Stimulated activated CD8-positive, alpha-beta memory T cell treated with anti-CD3 and anti-CD28 coated beads, Interleukin-7, amount 100 ng/mL, for 1 hour (primary cell): ENCODE measurements around the gene APCDD1L.
A peak's percentile ranks its signal among the peaks of the same experiment; 100 is the strongest.

Experiments used
- DNase-seq, 2 donors: peaks; one replicate each; pipeline ENCODE4 v3.0.0-alpha.2; 2020; ENCODE audit warnings: low read depth in 2 of 2

The APCDD1L gene

GRCh38 chr20:58492074-58492718 is 23.0 kb downstream of the APCDD1L start:
- DNase-seq, result no peak

DNA sequence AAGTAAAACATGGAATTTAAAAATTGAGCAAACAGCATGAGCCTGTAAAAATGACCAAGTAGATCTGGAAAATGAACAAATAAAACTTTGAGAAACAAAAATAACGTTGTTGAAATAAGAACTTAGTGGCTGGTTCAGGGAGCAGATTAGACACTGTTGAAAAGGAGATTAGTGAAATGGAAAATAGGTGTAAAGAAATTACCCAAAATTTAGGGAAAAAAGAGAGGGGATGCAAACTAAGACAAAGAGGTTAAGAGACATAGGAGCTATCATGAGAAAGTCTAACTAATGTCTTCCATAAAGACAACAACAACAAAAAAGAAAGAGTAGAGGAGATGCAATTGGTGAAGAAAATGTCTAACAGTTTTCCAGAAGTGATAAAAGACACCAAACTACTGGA is 29.0 kb downstream of the APCDD1L start:
- DNase-seq, result no peak

GRCh38 chr20:58485393-58485792 is 29.8 kb downstream of the APCDD1L start:
- no peak for DNase-seq

- no peak for DNase-seq
These were observed 31.7 kb downstream of the APCDD1L start for GRCh38 chr20:58483470-58483869.

DNA sequence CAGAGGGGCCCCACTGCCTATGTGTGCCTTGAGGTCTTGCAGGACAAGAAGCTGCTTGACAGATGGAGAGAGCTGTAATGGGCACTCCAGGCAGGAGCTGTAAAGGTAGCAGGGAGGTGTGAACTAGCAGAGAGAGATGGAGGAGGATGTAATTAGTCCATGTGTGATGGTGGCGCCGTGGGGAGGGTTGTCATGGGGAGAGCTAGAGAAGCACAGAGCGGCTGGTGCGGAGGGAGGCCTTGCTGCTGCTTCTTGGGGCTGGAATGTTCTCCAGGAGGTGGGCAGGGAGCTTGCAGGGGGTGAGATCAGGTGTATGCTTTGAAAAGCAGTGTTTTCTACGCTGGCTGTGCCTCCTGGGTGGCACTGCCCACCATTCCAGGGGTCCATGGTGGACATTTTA is 32.1 kb downstream of the APCDD1L start:
- DNase-seq, result no peak

- no peak for DNase-seq
These were observed 32.8 kb downstream of the APCDD1L start for GRCh38 chr20:58482416-58482815.

- DNase-seq, result peak in 1 of 2 donors; percentile 25
These were observed 33.6 kb downstream of the APCDD1L start for GRCh38 chr20:58481481-58482021.

DNA sequence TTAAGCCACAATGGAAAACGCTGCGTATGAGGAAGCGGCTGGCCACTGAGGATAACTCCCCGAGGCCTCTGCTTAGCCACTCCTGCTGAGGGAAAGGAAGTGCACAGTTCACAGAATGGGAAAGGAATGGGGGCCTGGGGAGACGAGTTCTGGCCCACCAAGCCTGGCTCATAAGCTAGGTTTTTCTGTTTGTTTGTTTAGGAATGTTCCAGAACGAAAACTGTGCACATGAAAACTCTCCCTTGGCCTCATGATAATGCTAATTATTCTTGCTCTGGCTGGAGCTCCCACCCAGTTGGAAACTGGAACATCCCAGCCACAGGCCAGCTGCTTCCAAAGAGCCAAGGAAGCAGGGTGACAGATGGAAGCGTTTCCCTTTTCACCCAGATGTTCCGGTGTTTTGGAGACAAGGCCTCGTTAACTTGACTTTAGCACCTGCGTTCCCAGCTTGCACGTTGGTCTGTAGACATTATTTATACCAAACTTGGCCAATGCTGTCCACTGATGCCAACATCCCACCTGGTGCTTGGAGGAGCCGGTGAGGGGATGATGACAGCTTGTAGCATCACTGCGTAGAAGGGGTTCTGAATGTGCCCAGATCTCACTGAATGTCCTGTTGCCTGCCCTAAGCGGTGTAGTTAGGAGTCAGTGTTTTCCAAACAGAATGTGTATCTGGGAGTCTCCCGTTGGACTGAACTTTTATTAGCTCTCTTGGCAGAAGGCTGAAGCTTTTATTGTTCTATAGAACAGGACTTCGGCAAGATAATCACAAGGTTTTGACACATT is 34.5 kb downstream of the APCDD1L start:
- no peak for DNase-seq

GRCh38 chr20:58479726-58480440 is 35.3 kb downstream of the APCDD1L start:
- DNase-seq, result no peak

GRCh38 chr20:58478141-58478805 is 36.9 kb downstream of the APCDD1L start:
- DNase-seq, result no peak

DNA sequence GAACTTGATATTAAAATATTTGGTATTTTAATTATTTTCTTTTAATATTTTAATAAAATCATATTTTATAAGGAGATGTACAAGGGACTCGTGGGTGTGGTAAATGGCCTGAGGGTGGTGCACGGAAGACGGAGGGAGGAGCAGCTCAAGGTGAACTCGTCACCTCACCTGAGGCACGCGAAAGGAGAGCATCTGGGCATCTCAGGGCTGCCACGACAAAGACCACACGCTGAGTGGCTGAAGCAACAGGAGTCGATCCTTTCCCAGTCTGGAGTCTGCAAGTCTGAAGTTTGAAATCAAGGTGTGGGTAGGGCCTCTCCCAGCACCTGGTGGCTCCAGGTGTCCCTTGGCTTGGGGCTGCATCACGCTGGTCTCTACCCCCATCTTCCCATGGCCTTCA is 39.7 kb downstream of the APCDD1L start:
- DNase-seq, result no peak

- no peak for DNase-seq
These were observed 41.5 kb downstream of the APCDD1L start for GRCh38 chr20:58473453-58474425.

DNA sequence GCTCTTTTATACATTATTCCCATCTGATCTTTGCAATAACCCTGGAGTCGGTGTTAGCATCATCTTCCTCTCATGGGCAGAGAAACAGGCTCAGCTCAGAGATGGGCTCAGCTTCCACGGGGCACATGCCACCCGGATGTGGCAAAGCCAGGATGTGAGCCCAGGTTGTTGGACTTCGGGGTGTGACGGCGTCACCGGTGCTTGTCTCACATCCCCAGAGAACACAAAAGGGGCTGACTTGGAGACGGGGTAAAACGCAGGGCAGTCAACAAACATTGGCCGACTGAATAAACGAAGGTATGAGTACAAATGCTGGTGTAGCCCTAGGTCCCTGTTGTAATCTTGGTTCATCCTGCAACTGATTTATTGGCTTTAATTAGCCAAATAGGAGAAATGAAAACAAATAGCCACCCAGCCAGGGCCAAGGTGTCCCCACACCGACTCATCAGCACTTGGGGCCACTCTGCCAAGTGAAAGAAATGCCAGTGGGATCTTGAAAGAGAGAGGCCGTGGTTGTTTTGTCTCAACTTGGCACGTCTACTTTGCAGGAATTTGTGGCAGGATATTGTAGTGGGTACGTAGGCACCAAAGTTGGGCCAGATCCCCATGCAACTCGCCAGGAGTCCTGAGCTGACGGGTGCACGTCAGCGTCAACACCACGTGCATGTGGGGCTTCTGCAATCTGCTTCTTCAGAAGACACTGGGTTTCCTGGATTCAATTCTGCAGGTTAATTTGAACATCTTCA is 42.8 kb downstream of the APCDD1L start:
- no peak for DNase-seq

DNA sequence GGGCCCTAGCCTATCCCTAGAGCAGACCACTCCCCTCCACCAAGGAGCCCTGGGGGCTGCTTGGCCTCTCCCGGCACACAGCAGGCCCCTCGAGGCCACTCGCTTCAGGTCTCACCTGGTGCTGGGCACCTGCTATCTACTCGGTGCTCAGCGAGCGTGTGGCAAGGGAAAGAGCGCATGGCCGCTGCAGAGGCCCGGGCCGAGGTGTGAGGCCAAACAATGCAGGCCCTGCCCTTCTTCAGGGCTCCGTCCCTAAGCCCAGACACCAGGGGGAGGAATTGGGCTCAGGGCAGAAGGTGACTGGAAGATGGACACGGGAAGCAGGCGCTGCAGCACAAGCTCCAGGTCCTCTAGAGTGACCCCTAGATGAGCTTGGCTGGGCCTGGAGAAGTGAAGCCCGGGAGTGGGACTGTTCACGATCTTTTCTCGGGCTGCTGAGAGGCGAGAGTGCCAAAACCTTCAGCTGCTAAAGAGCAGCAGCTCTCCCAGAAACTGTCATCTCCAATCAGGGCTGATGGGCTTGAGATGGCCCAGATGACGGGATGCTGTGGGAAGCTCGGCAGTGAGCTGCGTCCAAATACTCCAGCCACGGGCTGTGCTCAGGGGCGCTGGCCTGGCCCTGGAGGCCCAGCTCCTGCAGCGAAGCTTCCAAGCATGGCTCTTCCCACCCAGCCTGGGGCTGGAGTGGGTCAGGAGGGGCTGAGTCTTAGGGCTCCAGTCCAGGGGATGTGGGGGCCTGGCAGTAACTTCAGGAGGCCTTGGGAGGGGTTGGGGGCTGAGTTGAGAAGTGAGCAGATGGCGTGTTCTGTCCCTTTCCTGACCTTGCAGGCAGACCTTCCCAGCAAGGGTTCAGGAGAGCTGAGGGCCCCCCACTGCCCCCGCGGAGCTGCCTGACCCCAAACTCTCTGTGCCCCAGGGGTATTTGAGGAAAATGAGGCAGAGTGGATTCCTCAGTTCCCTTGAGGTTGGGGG is 43.7 kb downstream of the APCDD1L start:
- DNase-seq, result no peak

DNA sequence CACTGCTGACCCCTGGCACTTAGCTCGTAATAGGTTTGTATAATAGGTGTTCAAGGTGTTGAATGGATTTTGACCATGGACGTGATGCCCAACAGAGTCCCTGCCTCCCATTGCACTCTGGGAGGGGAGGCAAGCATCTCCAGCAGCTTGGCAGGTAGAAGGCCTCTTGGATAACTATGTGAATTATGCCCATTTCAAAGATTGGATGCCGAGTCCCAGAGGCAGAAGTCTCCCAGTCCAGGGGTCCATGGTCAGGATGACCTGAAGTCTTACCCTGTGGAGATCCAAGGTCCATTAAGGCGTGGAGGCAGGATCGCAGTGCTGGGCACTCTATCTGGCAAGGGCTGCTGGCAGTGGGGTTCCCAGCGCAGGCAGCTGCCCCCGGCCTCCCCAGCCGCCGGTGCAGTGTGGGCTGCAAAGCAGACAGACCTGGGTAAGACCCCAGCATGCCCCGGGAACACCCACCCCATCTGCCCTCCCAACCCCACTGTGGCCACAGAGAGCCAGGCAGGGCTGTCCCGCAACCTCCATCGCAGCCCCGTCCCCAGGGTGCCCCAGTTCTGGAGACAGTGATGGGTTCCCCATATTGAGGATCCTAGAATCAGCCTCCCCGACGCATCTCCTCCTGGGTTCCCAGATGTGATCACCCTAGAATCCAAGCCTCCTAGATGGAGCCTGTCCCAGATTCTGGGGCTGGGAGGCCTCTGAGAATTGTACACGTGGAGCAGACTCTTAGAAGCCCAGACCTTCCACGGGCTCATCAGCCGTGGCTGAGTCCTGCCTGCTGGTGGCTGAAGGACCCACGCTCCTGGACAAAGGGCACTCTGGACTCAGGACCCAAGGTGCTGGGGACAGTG is 44.6 kb downstream of the APCDD1L start:
- no peak for DNase-seq

DNA sequence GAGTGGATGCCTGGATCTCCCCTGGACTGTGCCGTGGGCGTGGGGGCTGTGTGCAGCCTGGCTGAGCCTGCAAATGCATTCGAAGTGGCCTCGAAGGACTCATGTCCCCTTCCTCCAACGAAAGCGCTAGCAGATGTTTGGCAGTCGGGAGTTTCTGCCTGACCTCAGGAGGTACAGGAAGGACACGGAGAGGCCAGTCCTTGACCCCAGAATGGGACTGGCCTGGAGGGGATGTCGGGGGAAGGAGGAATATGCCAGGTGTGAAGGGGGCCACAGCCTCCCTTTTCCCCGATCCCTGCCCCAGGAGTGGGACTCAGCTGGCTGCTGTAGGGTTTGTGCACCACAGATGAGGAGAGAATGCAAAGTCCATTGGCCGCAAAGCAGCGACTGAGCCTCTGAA is 45.6 kb downstream of the APCDD1L start:
- no peak for DNase-seq

DNA sequence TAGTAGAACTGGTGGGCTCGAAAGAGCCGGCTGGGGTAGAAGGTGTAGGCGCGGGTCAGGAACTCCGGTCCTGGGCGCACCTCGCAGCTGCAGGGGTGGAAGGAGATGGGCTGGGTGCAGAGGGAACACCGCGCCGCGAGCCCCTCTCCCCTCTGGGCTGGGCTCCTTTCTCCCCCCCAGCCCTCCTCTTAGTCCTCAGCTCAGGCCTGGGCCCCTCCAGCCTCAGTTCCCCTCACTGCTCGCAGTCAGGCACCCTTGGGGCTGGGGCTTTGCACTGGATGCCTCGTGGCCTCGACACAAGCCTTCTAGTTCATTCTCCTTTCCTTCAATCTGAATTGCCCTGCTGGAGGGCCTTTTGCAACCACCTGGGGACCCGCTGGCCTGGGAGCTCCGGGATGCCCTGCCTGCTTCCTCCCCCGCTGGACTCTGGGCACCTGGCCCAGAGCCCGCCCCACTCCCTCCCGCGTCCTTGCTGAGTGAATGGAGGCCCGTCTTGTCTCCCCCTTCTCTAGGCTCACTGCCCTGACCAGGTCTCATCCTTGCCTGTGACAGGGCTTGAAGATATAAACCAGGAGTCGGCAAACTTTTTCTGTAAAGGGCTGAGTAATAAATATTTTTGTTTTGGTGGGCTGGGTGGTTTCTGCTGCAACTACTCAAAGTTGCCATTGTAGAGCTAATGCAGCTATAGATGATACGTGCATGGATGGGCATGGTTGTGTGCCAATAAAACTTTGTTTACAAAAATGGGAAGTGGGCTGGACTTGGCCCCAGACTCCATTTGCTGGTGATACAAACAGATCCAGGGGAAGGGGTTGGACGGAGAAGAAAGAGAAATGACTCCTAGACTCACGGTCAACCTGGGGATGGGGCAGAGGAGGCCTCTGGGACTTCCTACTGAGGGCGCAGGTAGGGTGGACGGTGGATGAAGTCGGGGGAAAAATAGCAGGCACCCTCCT is 47.3 kb downstream of the APCDD1L start:
- DNase-seq, result no peak
